Nucleus accumbens (tissue), 56 donors: Measurements from ENCODE around the gene OR2K2.
"Not testable (repeated sequence)": the region's sequence is repeated elsewhere in the genome, so short reads cannot be mapped to it uniquely, and the experiment has no call there.

Source experiments
- DNase-seq, 56 donors: peaks; one replicate each; lab custom pipeline; 2025; lab: John Stamatoyannopoulos, UW

OR2K2 gene

DNA sequence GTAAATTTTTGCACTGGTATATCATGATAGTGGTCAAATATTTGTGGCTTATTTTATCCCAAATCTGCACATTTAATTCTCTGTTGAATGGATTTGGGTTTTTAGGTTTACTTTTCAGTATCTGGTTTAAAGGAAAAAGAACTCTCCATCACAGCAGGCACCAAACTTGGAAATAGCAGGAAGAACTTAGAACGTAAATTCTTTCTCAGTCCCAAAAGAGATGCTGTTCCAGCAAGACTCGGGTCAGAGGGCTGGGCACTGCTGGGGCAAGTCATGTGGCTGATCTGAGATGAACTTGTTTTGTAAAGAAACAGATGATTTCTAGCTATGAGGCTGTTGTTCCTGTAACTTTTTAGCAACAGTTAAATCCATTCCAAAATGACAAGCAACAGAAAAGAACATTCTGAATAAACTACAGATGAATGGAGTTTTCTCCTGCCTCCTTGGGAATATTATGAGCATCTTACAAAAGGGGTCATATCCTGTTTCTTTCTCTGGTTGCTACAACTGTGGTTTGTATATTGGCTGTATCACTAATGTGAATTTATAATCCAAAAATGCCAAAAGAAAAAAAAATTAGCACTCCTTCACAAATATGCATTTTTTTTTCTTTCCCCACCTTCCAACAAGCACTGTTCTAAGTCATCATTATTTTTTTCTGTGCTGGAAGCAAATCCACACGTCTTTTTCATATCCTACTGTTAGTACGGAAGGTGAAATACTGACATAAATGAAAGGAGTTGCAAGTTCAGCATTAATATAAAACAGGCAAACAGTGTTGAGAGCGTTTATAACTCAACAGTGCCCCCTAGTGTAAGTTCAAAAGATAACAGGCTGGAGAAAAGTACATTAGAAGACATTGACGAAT is 31.1 kb downstream of the OR2K2 start:
- DNase-seq, result peak in 29 of 56 donors; percentile 1 to 52 (median 17)

DNA sequence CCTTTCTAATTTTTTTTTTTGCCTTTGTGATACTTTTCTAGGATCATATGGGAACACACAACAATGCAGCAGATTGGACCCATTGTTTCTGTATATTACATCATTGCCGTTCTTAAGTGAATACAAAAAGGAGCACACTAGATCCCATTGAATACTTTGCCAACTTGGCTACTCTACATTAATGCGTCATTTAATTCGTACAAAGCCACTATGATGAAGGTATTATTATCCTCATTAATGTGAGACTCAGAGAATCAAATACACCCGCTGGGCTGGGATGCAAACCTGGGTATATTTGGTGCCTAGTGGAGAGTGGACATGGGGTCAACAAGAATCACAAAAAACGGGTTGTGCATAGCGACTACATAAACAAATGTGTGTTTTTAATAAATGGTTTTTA is 31.9 kb downstream of the OR2K2 start:
- peak in 7 of 56 donors; percentile 6 to 46 (median 22) for DNase-seq

DNA sequence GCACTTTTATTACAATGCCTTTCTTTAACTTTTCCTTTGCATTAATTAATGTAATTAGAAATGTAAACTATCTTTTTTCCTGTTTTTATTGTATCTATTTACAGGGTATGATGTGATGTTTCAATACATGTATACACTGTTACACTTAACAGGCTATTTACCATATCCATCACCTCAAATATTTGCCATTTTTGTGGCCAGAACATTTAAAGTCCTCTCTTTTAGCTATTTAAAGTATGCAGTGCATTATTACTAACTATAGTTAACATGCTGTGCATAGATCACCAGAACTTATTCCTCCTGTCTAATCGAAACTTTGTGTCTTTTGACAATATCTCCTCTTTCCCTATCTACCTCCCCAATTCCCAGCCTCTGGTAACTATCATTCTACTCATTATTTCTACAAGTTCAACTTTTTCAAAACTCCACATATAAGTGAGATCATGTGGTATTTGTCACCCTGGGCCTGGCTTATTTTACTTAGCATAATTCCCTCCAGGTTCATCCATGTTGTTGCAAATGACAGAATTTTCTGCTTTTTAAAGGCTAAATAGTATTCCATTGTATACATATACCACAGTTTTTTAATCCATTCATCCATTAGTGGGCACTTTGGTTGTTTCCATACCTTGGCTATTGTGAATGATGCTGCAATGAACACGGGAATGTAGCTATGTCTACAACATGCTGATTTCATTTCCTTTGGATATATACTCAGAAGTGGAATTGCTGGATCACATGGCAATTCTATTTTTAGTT is 32.8 kb downstream of the OR2K2 start:
- no peak for DNase-seq

DNA sequence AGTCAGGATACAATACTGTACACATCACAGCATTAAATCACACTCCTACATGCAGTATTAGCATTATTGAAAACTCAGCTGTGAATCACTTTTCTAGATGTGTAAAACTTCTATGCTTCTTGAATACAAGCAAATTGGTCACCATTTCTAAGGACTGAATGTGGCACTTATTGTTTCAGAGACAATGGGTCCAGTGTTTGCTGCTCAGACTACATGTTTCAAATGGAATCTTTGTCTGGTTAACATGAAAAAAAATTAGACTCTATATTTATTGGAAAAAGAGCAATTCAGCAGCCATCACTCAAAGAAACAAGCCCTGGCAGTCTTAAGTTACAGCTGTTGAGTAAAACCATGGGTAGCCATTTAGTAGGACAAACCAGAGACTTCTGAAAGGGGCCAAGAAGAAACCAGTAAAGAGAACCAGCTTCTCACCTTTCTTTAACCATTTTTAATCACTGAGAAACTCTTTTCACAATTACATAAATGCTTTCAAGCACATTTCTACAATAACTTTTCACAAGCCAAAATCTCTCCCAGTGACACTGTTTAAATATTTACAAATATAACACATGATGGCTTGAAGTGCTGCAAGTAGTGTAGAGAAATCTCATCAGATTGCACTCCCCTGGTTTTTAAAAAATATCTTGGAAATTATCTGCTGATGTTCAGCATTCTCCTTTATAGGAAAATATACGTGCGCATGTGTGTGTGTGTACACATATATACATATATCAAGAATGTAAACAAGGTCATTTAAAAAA is 35.2 kb downstream of the OR2K2 start:
- peak in 17 of 56 donors; percentile 2 to 67 (median 16) for DNase-seq

DNA sequence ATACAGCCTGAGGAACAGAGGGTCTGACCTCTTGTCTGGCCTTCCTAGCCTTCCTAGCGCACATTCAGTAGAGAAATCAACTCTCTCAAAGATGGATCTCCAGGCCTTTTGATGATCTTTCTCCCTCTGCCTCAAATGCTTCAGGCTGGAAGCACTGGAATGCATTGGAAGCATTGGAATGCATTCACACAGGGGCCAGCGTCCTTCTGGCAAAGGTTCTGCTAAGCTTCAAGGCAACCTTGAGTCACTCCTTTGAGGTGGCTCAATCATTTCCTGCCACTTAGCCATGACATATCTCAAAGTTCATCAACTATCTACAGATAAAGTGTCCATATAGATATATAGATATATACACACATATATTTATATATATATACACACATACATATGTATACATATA is 42.9 kb downstream of the OR2K2 start:
- no peak for DNase-seq

DNA sequence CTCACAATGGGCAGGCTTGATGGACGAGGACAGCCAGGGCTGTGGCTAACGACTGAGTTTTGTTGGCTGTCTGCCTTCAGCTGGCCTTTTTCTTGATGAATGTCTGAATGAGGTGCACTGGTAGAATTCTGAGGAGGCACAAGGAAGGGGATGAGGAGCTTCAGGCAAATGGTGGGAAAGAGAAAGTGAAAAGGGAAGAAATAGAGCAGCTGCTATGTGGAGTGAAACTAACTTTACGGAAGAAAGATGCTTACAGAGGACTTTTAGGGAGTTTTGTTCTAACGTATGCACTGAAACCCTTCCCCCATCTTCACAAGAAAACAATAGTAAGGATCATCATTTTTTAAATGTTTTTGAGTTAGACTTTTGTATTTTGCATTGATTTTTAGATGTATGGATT is 45.3 kb downstream of the OR2K2 start:
- no peak for DNase-seq

DNA sequence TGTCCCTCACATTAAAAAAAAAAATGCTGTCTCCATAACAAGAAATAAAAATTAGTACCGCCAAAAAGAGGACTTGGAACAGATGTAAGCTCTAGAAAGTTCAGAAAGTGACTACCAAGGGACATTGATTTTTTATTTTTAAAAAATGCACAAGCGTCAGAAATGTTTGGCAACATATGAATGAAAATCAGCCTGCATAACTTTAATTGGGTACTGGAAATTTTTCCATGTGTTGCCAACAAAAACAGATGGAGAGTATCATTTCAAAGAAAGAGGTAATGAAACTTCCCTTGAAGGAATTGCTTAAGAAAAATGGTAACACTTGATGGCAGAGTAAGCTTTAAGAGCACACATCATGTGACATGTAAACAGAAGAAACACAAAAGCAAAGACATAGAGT is 47.2 kb downstream of the OR2K2 start:
- no peak for DNase-seq

DNA sequence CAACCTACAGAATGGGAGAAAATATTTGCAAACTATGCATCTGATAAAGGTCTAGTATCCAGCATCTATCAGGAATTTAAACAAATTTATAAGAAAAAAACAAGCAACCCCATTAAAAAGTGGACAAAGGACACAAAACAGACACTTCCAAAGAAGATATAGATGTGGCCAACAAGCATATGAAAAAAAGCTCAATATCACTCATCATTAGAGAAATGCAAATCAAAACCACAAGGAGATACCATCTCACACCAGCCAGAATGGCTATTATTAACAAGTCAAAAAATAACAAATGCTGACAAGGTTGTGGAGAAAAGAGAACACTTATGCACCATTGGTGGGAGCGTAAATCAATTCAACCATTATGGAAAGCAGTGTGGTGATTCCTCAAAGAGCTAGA is 49.2 kb downstream of the OR2K2 start:
- DNase-seq, result not testable (repeated sequence)
